A549 treated with CORT108297 at 1 μM for 4 hours (cell line): Measurements from ENCODE around the gene APOL5. TPM values are rescaled to one million over a fixed set of nuclear protein-coding genes. Genes with fewer than 3 reads are reported as not detected.

Source experiments
- total RNA-seq: library from RNA; stranded (reverse); fragments of 200-300 nt; extraction: Qiagen RNA extraction; gene quantifications from 5 replicates; pipeline ENCODE4 v1.2.3, GENCODE V29; 2022

The APOL5 gene, protein sequence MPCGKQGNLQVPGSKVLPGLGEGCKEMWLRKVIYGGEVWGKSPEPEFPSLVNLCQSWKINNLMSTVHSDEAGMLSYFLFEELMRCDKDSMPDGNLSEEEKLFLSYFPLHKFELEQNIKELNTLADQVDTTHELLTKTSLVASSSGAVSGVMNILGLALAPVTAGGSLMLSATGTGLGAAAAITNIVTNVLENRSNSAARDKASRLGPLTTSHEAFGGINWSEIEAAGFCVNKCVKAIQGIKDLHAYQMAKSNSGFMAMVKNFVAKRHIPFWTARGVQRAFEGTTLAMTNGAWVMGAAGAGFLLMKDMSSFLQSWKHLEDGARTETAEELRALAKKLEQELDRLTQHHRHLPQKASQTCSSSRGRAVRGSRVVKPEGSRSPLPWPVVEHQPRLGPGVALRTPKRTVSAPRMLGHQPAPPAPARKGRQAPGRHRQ
- not detected in 5 replicates for total RNA-seq

DNA sequence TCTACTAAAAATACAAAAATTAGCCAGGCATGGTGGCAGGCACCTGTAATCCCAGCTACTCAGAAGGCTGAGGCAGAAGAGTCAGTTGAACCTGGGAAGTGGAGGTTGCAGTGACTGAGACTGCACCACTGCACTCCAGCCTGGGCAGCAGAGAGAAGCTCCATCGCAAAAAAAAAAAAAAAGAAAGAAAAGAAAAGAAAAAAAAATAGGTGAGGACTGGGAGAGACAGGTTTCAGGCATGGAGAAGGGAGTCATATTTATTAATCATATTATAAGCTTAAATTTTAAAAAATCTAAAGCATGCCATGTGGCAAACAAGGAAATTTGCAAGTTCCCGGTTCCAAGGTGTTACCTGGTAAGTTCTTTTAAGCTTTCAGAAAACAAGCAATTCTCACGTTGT lies at the start of gene APOL5:
Gene APOL5, plus strand, starts transcription at position 301 of the 400 bp plus-strand sequence. Its CDS starts 0 bp downstream, at position 301.

Other genes with a start within 250 kb of the APOL5 start
- gene RASD2, start 177.0 kb upstream of the APOL5 start, total RNA-seq, result 0.74 to 1.3 TPM (median 1.2 TPM) in 5 replicates
- 6.7 to 8.9 TPM (median 7.7 TPM) in 5 replicates for gene MB, start 100.5 kb upstream of the APOL5 start, total RNA-seq
- gene APOL6, start 69.4 kb upstream of the APOL5 start, total RNA-seq, result 1.5 to 2.2 TPM (median 1.8 TPM) in 5 replicates